Ishikawa (cell line): Measurements from ENCODE around the gene ESPL1.

ENCODE experiments used
- CEBPB ChIP-seq: IDR thresholded peaks from 2 replicates; pipeline ENCODE4 v1.6.1; 2012
- EGR1 ChIP-seq: IDR thresholded peaks from 2 replicates; pipeline ENCODE4 v1.6.1; 2012
- EP300 ChIP-seq: IDR thresholded peaks from 2 replicates; pipeline ENCODE4 v1.6.1; 2012; ENCODE audit warnings: borderline replicate concordance
- FOXM1 ChIP-seq: IDR thresholded peaks from 2 replicates; pipeline ENCODE4 v1.6.1; 2012; ENCODE audit warnings: low read depth, borderline replicate concordance
- NFIC ChIP-seq: IDR thresholded peaks from 2 replicates; pipeline ENCODE4 v1.6.1; 2012
- RAD21 ChIP-seq: IDR thresholded peaks from 2 replicates; pipeline ENCODE4 v1.6.1; 2012; ENCODE audit warnings: low read depth
- TEAD4 ChIP-seq: IDR thresholded peaks from 2 replicates; pipeline ENCODE4 v1.6.1; 2012
- TF ChIP-seq, protein P1 (sequence below): IDR thresholded peaks from 2 replicates; pipeline ENCODE4 v1.6.1; 2012; ENCODE audit warnings: low read depth, mild to moderate bottlenecking
- TF ChIP-seq, protein P2 (sequence below): IDR thresholded peaks from 2 replicates; pipeline ENCODE4 v1.6.1; 2012

DNA sequence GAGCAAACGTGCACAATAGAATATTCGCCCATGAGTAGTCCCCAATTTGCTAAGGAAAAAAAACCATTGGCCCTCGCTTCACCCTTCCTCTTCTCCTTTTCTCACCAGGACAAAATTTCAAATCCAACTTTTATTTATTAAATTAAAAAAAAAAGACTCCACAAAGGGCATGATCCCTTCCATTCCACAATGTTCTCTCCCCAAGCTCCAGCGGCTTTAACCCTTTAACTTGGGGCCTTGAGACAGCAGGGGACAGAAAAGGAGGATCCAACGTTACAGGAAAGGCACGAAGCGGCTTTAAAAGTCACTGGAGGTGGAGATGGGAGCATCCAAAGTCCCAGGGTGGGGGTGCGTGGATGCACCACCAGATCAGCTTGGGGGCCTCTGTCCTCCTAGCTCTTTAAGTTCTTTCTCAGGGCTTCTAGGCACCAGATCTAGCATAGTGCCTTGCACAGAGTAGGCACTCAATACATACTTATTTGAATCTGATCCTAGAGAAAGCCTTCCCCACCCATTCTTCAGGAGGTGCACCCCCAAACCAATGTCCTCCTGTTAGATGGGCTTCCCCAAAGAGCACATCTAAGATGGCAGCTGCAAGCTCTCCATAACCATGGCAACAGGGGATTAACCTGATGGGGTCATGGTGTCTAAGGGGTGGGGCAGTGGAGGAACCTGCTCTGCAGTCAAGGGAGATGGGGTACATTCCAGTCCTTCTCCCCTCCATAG is 58.5 kb downstream of the ESPL1 start:
- TF ChIP-seq EP300 = no peak
- TF ChIP-seq TEAD4 = no peak
- TF ChIP-seq, protein P1, sequence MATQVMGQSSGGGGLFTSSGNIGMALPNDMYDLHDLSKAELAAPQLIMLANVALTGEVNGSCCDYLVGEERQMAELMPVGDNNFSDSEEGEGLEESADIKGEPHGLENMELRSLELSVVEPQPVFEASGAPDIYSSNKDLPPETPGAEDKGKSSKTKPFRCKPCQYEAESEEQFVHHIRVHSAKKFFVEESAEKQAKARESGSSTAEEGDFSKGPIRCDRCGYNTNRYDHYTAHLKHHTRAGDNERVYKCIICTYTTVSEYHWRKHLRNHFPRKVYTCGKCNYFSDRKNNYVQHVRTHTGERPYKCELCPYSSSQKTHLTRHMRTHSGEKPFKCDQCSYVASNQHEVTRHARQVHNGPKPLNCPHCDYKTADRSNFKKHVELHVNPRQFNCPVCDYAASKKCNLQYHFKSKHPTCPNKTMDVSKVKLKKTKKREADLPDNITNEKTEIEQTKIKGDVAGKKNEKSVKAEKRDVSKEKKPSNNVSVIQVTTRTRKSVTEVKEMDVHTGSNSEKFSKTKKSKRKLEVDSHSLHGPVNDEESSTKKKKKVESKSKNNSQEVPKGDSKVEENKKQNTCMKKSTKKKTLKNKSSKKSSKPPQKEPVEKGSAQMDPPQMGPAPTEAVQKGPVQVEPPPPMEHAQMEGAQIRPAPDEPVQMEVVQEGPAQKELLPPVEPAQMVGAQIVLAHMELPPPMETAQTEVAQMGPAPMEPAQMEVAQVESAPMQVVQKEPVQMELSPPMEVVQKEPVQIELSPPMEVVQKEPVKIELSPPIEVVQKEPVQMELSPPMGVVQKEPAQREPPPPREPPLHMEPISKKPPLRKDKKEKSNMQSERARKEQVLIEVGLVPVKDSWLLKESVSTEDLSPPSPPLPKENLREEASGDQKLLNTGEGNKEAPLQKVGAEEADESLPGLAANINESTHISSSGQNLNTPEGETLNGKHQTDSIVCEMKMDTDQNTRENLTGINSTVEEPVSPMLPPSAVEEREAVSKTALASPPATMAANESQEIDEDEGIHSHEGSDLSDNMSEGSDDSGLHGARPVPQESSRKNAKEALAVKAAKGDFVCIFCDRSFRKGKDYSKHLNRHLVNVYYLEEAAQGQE = no peak
- no peak for TF ChIP-seq CEBPB
- TF ChIP-seq, protein P2, sequence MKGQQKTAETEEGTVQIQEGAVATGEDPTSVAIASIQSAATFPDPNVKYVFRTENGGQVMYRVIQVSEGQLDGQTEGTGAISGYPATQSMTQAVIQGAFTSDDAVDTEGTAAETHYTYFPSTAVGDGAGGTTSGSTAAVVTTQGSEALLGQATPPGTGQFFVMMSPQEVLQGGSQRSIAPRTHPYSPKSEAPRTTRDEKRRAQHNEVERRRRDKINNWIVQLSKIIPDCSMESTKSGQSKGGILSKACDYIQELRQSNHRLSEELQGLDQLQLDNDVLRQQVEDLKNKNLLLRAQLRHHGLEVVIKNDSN = no peak
- TF ChIP-seq RAD21 = no peak
- TF ChIP-seq EGR1 = no peak
- no peak for TF ChIP-seq FOXM1
- TF ChIP-seq NFIC = no peak
